ENCODE measurements around the gene SRGAP2B. TPM values are rescaled to one million over a fixed set of nuclear protein-coding genes. Genes with fewer than 3 reads are reported as not detected.
"Not testable (repeated sequence)": the region's sequence is repeated elsewhere in the genome, so short reads cannot be mapped to it uniquely, and the experiment has no call there.

Gene SRGAP2B
- total RNA-seq = 41.9 and 44.4 TPM in 2 replicates

GRCh38 chr1:145095284-145096057, at the start of gene SRGAP2B, which contains the start of gene FAM72D:
Gene SRGAP2B (minus strand): TSS chr1:145095328. CDS start chr1:145092901, 2,427 bp downstream.
Gene FAM72D (plus strand): TSS chr1:145095974. CDS start chr1:145096848, 874 bp downstream.
- intact Hi-C loops (cut with micrococcal nuclease); H3K27me3 Mint-ChIP-seq (ENCODE audit: insufficient read depth); H3K4me1 Mint-ChIP-seq (ENCODE audit: low read depth); H3K27ac Mint-ChIP-seq; H3K4me3 Mint-ChIP-seq; H3K36me3 Mint-ChIP-seq (ENCODE audit: low read depth); H3K9me3 Mint-ChIP-seq; DNase-seq (ENCODE audit: low spot score): not testable (repeated sequence)

- DNase-seq (ENCODE audit: low spot score); H3K4me1 Mint-ChIP-seq (ENCODE audit: low read depth); H3K9me3 Mint-ChIP-seq; H3K4me3 Mint-ChIP-seq; H3K36me3 Mint-ChIP-seq (ENCODE audit: low read depth); intact Hi-C loops (cut with micrococcal nuclease); H3K27me3 Mint-ChIP-seq (ENCODE audit: insufficient read depth); H3K27ac Mint-ChIP-seq: not testable (repeated sequence)
These were observed 49.3 kb upstream of the SRGAP2B start for GRCh38 chr1:145144264-145144913.

GRCh38 chr1:145140549-145140948, 45.4 kb upstream of the SRGAP2B start:
- DNase-seq (ENCODE audit: low spot score); intact Hi-C loops (cut with micrococcal nuclease); H3K36me3 Mint-ChIP-seq (ENCODE audit: low read depth); H3K9me3 Mint-ChIP-seq; H3K4me1 Mint-ChIP-seq (ENCODE audit: low read depth); H3K4me3 Mint-ChIP-seq; H3K27me3 Mint-ChIP-seq (ENCODE audit: insufficient read depth); H3K27ac Mint-ChIP-seq: not testable (repeated sequence)

GRCh38 chr1:145134476-145134875, 39.3 kb upstream of the SRGAP2B start:
- H3K36me3 Mint-ChIP-seq (ENCODE audit: low read depth); H3K4me1 Mint-ChIP-seq (ENCODE audit: low read depth); H3K9me3 Mint-ChIP-seq; H3K27me3 Mint-ChIP-seq (ENCODE audit: insufficient read depth); DNase-seq (ENCODE audit: low spot score); intact Hi-C loops (cut with micrococcal nuclease); H3K27ac Mint-ChIP-seq; H3K4me3 Mint-ChIP-seq: not testable (repeated sequence)

GRCh38 chr1:145128697-145129469, 33.8 kb upstream of the SRGAP2B start:
- H3K4me1 Mint-ChIP-seq (ENCODE audit: low read depth); H3K27me3 Mint-ChIP-seq (ENCODE audit: insufficient read depth); H3K36me3 Mint-ChIP-seq (ENCODE audit: low read depth); H3K9me3 Mint-ChIP-seq; H3K4me3 Mint-ChIP-seq; DNase-seq (ENCODE audit: low spot score); H3K27ac Mint-ChIP-seq; intact Hi-C loops (cut with micrococcal nuclease): not testable (repeated sequence)

- H3K27ac Mint-ChIP-seq; intact Hi-C loops (cut with micrococcal nuclease); H3K27me3 Mint-ChIP-seq (ENCODE audit: insufficient read depth); DNase-seq (ENCODE audit: low spot score); H3K4me3 Mint-ChIP-seq; H3K9me3 Mint-ChIP-seq; H3K4me1 Mint-ChIP-seq (ENCODE audit: low read depth); H3K36me3 Mint-ChIP-seq (ENCODE audit: low read depth): not testable (repeated sequence)
These were observed 32.0 kb upstream of the SRGAP2B start for GRCh38 chr1:145127144-145127543.

- H3K36me3 Mint-ChIP-seq (ENCODE audit: low read depth); H3K4me3 Mint-ChIP-seq; H3K27me3 Mint-ChIP-seq (ENCODE audit: insufficient read depth); H3K4me1 Mint-ChIP-seq (ENCODE audit: low read depth); H3K9me3 Mint-ChIP-seq; H3K27ac Mint-ChIP-seq; DNase-seq (ENCODE audit: low spot score); intact Hi-C loops (cut with micrococcal nuclease): not testable (repeated sequence)
These were observed 30.0 kb upstream of the SRGAP2B start for GRCh38 chr1:145125112-145125511.

GRCh38 chr1:145123992-145124641, 29.0 kb upstream of the SRGAP2B start:
- intact Hi-C loops (cut with micrococcal nuclease); H3K4me1 Mint-ChIP-seq (ENCODE audit: low read depth); H3K27ac Mint-ChIP-seq; H3K27me3 Mint-ChIP-seq (ENCODE audit: insufficient read depth); H3K9me3 Mint-ChIP-seq; H3K4me3 Mint-ChIP-seq; DNase-seq (ENCODE audit: low spot score); H3K36me3 Mint-ChIP-seq (ENCODE audit: low read depth): not testable (repeated sequence)

- H3K27ac Mint-ChIP-seq; H3K4me3 Mint-ChIP-seq; DNase-seq (ENCODE audit: low spot score); H3K4me1 Mint-ChIP-seq (ENCODE audit: low read depth); H3K9me3 Mint-ChIP-seq; intact Hi-C loops (cut with micrococcal nuclease); H3K36me3 Mint-ChIP-seq (ENCODE audit: low read depth); H3K27me3 Mint-ChIP-seq (ENCODE audit: insufficient read depth): not testable (repeated sequence)
These were observed 27.9 kb upstream of the SRGAP2B start for GRCh38 chr1:145123062-145123395.

GRCh38 chr1:145122344-145123061, 27.4 kb upstream of the SRGAP2B start:
- H3K27ac Mint-ChIP-seq; DNase-seq (ENCODE audit: low spot score); H3K36me3 Mint-ChIP-seq (ENCODE audit: low read depth); H3K9me3 Mint-ChIP-seq; H3K4me1 Mint-ChIP-seq (ENCODE audit: low read depth); intact Hi-C loops (cut with micrococcal nuclease); H3K27me3 Mint-ChIP-seq (ENCODE audit: insufficient read depth); H3K4me3 Mint-ChIP-seq: not testable (repeated sequence)

- H3K36me3 Mint-ChIP-seq (ENCODE audit: low read depth); intact Hi-C loops (cut with micrococcal nuclease); H3K9me3 Mint-ChIP-seq; H3K27me3 Mint-ChIP-seq (ENCODE audit: insufficient read depth); H3K4me1 Mint-ChIP-seq (ENCODE audit: low read depth); H3K27ac Mint-ChIP-seq; DNase-seq (ENCODE audit: low spot score); H3K4me3 Mint-ChIP-seq: not testable (repeated sequence)
These were observed 24.7 kb upstream of the SRGAP2B start for GRCh38 chr1:145119842-145120241.

Data from activated T-helper 1 cell treated with anti-CD3 and anti-CD28 coated beads, Interleukin-12 subunit alpha, Interleukin-12 subunit beta, Interleukin-2, Interleukin-4 antibody, amounts not matched to agents 30 ng/mL and 10 ng/mL and 1 ng/mL, durations not matched to agents 14 hours and 24 hours and 36 hours (primary cell).